ENCODE data around the gene CDH19.
A peak's percentile ranks its signal among the peaks of the same experiment; 100 is the strongest.

CDH19 gene

DNA sequence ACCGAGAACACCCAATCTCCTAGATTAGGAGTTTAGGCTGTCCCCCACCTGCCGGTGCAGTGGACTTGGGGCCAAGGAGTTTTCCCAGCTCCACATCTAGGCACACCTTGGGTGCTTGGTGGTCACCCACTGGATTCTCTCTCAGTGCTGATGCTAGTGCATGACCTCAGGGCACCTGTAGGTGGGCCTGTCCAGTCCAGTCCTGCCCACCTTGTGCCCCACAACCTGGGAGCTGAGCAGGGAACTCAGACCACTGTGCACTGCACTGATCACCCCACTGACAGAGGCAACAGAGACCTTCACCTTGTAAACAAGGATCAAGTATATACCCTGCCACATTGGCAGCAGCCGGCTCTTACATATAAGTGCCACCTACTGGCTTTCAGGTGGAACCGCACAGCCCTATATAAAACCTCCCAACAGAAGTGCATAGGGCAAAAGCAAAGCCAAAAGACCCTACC lies 12.7 kb upstream of the CDH19 start:
- H3K4me3 ChIP-seq (ENCODE audit: low read depth, low read length): no peak overlapping the region
- peak; percentile 42 for DNase-seq (ENCODE audit: low read depth)
- TF ChIP-seq, protein P1, sequence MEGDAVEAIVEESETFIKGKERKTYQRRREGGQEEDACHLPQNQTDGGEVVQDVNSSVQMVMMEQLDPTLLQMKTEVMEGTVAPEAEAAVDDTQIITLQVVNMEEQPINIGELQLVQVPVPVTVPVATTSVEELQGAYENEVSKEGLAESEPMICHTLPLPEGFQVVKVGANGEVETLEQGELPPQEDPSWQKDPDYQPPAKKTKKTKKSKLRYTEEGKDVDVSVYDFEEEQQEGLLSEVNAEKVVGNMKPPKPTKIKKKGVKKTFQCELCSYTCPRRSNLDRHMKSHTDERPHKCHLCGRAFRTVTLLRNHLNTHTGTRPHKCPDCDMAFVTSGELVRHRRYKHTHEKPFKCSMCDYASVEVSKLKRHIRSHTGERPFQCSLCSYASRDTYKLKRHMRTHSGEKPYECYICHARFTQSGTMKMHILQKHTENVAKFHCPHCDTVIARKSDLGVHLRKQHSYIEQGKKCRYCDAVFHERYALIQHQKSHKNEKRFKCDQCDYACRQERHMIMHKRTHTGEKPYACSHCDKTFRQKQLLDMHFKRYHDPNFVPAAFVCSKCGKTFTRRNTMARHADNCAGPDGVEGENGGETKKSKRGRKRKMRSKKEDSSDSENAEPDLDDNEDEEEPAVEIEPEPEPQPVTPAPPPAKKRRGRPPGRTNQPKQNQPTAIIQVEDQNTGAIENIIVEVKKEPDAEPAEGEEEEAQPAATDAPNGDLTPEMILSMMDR (conservative IDR thresholded peaks at IDR 0.05; ENCODE audit: low read depth, low read length): peak; percentile 70

DNA sequence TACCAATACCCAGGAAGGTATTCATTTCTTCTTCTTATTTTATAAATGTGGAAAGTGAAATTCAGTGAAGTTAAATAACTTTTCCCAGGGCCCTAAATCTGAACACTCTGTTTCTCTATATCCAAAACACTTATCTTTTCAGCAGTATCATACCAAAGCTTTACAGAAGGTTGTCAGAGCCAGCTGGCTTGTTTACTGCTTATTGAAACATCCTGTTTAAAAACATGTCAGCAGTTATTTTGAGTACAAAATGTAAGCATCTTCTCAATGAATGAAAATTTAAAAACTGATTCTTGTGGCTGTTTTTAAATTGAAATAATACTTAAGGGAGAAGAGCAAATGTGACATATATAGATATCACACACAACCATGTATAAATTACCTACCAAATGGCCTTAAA lies 11.3 kb upstream of the CDH19 start:
- TF ChIP-seq, protein P1 (conservative IDR thresholded peaks at IDR 0.05; ENCODE audit: low read depth, low read length): no peak
- no peak for DNase-seq (ENCODE audit: low read depth)
- H3K4me3 ChIP-seq (ENCODE audit: low read depth, low read length): no peak overlapping the region

DNA sequence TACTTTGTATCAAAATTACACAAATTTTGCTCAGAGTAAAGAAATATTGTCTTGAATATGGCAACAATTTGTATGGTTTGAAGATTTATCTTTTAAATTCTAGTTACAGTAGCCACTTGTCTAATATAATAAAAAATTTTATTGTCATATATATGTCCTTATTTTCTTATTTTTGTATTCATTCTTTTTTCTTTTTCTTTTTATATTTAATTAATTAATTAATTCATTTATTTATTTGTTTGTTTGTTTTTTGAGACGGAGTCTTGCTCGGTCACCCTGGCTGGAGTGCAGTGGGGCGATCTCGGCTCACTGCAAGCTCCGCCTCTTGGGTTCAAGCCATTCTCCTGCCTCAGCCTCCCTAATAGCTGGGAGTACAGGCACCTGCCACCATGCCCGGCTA lies 3.7 kb upstream of the CDH19 start:
- TF ChIP-seq, protein P1 (conservative IDR thresholded peaks at IDR 0.05; ENCODE audit: low read depth, low read length): no peak
- no peak for DNase-seq (ENCODE audit: low read depth)
- no peak overlapping the region for H3K4me3 ChIP-seq (ENCODE audit: low read depth, low read length)

DNA sequence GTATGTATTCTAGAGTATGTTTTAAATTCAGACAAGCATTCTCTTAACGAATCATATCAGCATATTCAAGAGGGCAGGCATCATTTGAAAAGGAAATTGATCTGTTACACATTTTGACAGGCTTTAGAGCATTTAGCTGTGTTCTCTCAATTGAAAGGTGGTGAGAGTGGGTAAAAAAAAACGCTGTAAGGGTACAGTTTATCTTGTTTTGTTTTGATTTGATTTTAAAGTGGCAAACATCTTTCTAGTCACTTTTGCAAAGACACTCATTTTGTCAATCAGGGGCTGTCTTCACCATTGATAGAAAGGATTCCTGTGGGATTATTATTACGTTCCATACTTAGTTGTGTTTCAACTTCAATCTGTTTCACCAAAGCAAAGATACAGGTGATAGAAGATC lies 2.2 kb downstream of the CDH19 start:
- DNase-seq (ENCODE audit: low read depth): no peak
- no peak overlapping the region for H3K4me3 ChIP-seq (ENCODE audit: low read depth, low read length)
- TF ChIP-seq, protein P1 (conservative IDR thresholded peaks at IDR 0.05; ENCODE audit: low read depth, low read length): no peak

DNA sequence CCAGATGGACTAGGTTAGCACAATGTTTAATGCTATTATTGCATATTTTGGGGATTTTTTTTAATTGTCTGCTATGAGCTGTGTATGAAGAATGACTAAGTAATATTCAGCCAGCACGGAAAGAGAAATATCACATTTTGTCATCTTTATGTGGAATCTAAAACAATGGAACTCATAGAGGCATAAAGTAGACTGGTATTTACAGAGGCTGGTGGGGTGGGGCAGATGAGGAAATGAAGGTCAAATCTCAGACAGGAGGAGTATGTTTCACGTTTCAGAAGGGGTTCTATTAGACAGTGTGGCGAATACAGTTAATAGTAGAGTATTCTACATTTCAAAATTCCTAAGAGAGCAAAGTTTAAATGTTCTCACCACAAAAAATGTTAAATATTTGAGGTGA lies 4.7 kb downstream of the CDH19 start:
- TF ChIP-seq, protein P1 (conservative IDR thresholded peaks at IDR 0.05; ENCODE audit: low read depth, low read length): no peak
- no peak overlapping the region for H3K4me3 ChIP-seq (ENCODE audit: low read depth, low read length)
- DNase-seq (ENCODE audit: low read depth): peak; percentile 33

DNA sequence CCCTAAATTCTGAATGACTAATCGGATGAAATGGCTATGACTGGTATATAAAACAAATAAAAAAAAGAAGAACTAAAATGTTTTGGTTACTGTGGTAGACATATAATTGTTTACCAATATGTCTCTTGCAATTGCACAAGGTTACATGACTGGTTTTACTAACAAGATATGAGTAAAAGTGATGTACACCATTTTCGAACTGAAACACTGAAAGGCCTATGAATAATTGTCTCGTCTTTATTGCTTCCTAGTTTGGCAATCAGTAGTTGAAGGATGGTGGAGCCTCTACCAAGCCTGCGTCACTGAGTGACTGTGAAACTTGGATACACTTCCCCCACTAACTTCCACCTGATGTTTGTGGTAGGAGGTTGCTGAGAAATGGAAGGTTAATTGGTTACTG lies 16.5 kb downstream of the CDH19 start:
- DNase-seq (ENCODE audit: low read depth): no peak
- TF ChIP-seq, protein P1 (conservative IDR thresholded peaks at IDR 0.05; ENCODE audit: low read depth, low read length): no peak
- H3K4me3 ChIP-seq (ENCODE audit: low read depth, low read length): no peak overlapping the region

DNA sequence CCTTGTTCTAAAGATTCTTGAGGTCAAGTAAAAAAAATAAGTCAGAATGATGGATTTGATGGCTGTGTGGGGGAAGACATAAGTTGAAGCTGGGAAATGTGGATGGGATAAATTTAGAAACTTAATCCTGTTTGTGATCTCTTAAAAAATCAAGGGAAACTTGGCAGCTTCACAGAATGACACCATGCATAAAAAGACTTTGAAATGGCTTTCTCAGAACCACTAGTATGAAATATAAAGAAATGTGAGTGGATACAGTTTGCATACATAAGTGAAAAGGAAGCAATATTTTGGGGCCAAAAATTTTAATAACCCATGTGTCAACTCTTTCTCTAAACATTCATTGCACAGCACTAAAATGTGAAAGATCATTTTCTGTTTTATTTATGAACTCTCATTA lies 21.7 kb downstream of the CDH19 start:
- no peak overlapping the region for H3K4me3 ChIP-seq (ENCODE audit: low read depth, low read length)
- TF ChIP-seq, protein P1 (conservative IDR thresholded peaks at IDR 0.05; ENCODE audit: low read depth, low read length): no peak
- DNase-seq (ENCODE audit: low read depth): no peak
